Midbrain (tissue), 1 donor: Measurements from ENCODE around the gene WAPL.
A peak's percentile ranks its signal among the peaks of the same experiment; 100 is the strongest.
"Not testable (repeated sequence)": the region's sequence is repeated elsewhere in the genome, so short reads cannot be mapped to it uniquely, and the experiment has no call there.

Source experiments
- DNase-seq: peaks from one replicate; lab custom pipeline; 2025; lab: John Stamatoyannopoulos, UW

Gene WAPL

DNA sequence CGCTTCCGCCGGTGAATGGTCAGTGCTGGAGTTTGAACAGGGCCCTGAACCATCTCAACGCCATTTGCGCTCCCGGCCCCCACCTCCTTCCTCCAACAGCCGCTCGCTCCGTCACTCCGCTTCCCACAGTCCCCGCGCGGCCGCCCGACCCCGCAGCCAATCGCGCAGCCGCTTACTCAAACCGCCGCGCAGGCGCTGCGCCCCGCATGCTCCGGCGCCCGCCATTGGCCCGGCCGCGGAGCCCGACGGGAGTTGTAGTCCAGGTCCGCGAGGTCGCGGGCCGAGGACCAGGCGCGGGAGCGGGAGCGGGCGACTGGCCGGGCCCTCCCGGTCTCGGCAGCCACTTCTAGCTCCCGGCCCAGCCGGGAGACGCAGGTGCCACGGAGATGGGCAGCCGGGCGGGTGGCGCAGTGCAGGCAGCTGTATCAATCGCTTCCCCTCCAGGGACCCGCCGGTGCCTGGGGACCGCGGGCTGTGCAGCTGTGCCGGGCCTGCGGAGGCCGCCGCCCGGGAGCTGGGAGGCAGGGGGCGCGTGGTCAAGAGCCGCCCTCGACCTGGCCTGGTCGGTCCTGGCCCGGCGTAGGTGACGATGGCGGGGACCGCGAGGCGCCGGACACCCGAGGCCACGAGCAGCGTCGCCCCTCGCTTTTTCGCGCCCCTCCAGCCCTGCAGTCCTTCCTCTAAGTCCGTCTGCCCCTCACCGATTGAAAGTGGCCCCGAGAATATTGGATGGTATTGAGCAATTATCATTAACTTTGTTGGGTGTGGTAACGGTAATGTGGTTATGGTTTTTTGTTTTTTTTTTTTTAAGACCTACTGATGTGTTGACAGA, at the start of gene WAPL:
Gene WAPL (minus strand): TSS at position 115 of the 832 bp plus-strand sequence. CDS start 3,723 bp downstream, outside the sequence.
- DNase-seq: peak; percentile 95

DNA sequence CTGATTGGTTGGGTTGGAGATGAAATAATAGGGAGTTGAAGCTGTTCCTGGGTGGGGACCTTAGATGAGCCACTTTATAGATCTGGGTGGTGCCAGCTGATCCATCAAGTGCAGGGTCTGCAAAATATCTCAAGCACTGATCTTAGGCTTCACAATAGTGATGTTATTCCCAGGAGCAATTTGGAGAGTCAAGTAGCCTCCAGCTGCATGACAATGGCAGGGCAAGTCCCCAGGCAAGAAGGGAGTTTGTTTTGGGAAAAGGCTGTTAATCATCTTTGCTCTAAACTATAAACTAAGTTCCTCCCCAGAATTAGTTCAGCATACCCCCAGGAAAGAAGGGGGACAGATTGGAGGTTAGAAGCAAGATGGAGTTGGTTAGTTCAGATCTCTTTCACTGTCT, 47.7 kb upstream of the WAPL start:
- DNase-seq: no peak

- not testable (repeated sequence) for DNase-seq
Measured at GRCh38 chr10:86566518-86566917, 44.9 kb upstream of the WAPL start.

- DNase-seq: not testable (repeated sequence)
Measured at GRCh38 chr10:86563338-86563737, 41.7 kb upstream of the WAPL start.

GRCh38 chr10:86558695-86559094, 37.1 kb upstream of the WAPL start:
- DNase-seq: not testable (repeated sequence)

DNA sequence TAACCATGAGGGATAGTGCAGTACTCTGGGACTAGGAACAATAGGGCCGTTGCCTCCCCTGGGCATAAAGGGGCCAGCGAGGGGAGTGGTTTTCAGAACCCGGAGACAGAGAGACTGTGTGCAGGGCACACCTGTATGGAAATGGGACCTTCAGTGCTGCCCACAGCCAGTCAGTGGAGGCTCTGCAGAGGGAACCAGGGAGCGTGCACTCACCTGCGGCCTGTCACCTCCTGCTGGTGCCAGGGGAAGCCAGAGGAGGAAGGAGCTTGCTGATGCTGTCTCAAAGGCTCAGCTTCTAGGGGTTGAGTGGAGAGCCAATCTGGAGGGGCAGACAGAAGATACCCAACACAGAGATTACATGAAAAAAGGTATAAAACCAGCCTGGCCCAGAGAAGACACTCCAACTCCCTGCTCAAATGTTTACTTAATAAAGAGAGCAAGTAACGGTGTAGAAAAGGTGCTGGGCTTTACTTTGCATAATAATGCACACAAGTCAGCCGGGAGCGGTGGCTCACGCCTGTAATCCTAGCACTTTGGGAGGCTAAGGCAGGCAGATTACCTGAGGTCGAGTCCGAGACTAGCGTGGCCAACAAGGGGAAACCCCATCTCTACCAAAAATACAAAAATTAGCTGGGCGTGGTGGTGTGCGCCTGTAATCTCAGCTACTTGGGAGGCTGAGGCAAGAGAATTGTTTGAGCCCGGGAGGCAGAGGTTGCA, 35.5 kb upstream of the WAPL start:
- no peak for DNase-seq

GRCh38 chr10:86556532-86556931, 34.9 kb upstream of the WAPL start:
- no peak for DNase-seq

- DNase-seq: no peak
Measured at GRCh38 chr10:86553639-86554038, 32.0 kb upstream of the WAPL start.

DNA sequence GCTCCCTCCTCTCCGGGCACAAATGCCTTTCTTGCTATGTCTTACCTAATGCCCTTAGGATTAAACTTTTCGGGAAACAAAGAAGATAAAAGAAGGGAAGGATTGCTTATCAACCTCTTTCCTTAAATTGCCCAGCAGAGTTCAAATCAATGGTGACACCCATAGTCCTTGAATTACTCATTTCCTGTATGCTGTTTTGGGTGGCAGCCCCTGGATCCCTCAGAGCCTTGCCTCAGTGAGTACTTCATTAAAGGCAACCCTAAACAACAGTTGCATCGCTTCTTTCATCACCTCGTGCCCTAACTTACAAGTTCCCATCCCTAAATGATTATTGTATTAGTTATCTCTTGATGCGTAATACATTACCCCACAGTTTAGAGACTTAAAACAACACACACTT, 31.6 kb upstream of the WAPL start:
- DNase-seq: no peak

DNA sequence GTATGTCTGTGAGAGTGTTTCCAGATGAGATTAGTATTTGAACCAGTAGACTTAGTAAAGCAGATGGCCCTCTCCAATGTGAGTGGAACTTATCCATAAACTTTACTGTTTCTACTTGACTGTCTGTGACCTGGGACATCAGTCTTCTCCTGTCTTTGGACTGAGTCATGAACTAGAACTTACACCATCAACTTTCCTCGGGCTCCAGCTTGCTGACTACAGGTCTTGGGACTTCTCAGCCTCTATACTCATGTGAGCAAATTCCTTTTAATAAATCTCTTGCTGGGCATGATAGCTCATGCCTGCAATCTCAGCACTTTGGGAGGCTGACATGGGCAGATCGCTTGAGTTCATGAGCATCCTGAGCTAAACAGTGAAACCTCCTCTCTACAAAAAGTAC, 25.7 kb upstream of the WAPL start:
- DNase-seq: no peak

GRCh38 chr10:86545101-86545500, 23.5 kb upstream of the WAPL start:
- DNase-seq: no peak

GRCh38 chr10:86540016-86540415, 18.4 kb upstream of the WAPL start:
- DNase-seq: no peak

DNA sequence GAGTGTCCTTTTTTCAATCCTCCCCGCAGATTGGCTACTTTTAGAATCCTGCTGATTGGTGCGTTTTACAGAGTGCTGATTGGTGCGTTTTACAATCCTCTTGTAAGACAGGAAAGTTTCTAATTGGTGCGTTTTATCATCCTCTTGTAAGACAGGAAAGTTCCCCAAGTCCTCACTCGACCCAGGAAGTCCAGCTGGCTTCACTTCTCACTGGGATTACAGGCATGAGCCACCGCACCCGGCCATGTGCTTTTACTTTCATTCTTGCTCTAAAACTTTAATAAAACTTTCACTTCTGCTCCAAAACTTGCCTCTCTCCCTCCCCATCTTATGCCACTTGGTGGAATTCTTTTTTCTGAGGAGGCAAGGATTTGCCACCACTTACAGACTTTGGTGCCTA, 17.0 kb upstream of the WAPL start:
- no peak for DNase-seq

- DNase-seq: not testable (repeated sequence)
Measured at GRCh38 chr10:86538040-86538439, 16.4 kb upstream of the WAPL start.

DNA sequence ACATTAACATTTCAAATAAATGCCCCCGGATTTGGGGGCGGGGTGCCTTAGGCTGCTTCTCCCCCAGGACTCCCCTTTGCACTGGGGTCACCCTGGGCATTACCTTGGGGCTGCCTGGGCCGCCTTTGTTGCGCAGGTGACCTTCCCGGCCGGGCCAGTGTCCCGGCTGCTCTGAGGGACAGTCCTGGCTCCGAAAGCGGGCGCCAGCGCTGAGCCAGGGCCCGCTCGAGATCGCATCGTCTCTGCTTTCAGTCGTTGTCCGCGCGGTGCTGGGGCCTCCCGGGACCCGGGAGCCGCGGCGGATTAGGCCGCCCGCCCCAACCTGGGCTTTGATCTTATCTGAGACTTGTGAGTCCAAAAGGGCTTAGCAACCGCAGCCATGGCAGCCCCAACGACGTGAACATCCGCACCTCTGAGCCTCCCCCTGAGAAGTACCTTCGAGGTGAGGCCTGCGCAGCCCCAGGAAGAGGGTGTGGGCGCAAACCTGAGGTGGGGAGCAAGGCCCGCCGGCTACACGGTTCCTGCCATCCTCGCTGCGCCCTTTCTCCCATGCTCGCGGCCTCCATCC, 14.8 kb upstream of the WAPL start:
- no peak for DNase-seq

DNA sequence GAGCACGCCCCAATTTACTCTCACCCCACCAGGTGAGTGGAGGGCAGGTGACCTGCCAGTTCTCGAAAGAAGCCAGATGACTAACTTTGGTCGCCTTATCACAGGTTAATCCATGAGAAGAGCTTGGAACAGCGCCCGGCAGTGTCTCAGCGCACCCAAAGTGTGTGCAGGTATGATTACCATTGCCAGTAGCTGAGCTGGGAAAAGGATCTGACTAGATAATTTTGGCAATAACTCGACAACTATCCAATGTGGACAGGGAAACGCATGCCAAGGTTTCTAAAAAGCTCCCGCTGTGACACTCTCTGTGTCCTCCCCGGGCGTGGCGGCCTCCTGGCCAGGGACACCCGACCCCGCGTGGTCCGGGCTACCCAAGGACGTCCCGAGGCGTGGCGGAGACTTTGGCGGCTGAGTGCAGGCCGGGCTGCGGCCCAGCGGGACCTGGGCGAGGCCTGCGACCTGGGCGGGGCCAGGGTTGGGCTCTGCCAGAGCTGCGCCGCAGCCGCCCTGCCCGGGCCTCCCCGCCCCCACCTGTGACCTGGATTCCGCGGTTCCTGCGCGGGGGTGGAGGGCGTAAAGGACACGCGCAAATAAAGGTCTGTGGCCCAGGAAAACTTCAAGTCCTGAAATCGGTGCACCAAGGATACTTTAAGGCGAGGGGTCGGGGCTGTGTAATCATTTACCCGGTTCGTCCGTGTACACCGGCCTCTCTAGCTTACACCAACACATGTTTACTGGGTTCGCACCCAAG, 13.7 kb upstream of the WAPL start:
- DNase-seq: peak; percentile 20

- no peak for DNase-seq
Measured at GRCh38 chr10:86533328-86533727, 11.7 kb upstream of the WAPL start.

DNA sequence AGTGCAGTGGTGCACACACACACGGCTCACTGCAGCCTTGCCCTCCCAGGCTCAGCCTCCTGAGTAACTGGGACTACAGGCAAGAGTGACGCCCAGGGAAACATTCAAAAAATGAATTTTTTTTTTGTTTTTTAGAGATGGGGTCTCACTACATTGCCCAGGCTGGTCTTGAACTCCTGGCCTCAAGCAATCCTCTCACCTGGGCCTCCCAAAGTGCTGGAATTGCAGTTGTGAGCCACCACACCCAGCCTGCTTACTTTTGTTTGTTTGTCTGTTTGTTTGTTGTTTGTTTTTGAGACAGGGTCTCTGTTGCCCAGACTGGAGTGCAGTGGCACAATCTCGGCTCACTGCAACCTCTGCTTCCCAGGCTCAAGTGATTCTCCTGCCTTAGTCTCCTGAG, 7.1 kb upstream of the WAPL start:
- not testable (repeated sequence) for DNase-seq

GRCh38 chr10:86526606-86527005, 5.0 kb upstream of the WAPL start:
- no peak for DNase-seq

DNA sequence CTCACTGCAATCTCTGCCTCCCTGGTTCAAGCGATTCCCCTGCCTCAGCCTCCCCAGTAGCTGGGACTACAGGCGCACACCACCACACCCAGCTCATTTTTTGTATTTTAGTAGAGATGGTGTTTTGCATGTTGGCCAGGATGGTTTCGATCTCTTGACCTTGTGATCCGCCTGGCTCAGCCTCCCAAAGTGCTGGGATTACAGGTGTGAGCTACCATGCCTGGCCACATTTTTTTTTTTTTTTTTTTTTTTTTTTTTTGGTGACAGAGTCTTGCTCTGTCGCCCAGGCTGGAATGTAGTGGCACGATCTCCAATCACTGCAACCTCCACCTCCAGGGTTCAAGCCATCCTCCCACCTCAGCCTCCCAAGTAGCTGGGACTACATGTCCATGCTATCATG, 4.1 kb upstream of the WAPL start:
- DNase-seq: not testable (repeated sequence)

- no peak for DNase-seq
Measured at GRCh38 chr10:86524225-86524962, 2.8 kb upstream of the WAPL start.

DNA sequence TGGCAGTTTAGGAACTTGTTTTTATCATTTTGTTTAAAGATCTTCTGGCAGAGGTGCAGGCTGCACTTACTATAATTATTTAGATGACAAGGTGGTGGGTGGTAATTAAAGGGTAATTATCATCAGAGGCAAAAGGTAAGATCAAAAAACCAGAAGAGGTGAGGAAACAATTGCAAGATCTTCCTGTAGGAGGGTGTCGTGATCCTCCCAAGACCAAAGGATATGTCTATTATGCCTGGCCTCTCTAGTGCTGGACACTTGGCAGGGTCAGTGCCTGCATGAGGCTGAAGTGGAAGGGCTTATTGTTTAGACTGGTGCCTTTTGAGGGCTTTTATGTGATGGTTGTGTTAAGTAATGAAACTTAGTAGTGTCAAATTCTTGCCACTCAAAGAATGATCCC, 1.8 kb upstream of the WAPL start:
- DNase-seq: peak; percentile 37
